ENCODE measurements around the gene CMKLR1. TPM values are rescaled to one million over a fixed set of nuclear protein-coding genes. Genes with fewer than 3 reads are reported as not detected.

The CMKLR1 gene
- total and polyA plus RNA-seq, 9 of the 15 experiments (the other 6 are each of a cell fraction or from before 2014, with no cell fraction given), result 0.11 to 1.4 (median 0.20) TPM

DNA sequence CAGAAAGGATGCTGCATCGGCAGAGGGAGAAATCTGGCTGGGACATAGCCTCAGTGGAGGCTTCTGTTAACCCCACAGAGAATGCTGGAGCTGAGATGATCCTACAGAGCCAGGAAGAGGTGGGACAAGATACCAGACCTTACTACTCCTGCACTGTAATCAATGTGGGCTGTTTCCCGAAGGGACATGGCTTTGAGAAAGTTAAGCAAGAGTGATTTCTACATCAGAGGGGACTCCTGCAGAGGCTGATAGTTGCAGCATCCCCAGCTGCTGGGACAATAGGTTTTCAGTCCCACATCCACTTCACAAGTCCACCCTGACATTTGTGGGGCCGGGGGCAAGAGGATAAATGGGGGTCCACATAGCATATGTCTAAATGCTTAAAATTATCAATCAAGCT, 22.5 kb upstream of the CMKLR1 start:
- no peak overlapping the region for H3K27ac ChIP-seq (ENCODE audit: extremely low read depth, low read depth, low read length)
- ChIA-PET POLR2A (interaction anchor here (0.7 kb wide), 1 partner anchor 1184 kb away, joined by 3 read pairs; no protein-coding TSS in a partner anchor), CTCF (ENCODE audit: low intra/inter-chr PET ratio) (no interaction called here)
- H3K36me3 ChIP-seq (ENCODE audit: control insufficient read depth, insufficient read depth, low read length), result no peaks in the 10 kb centered on the region
- DNase-seq (ENCODE audit: extremely low read depth in 1 of 4, low spot score in 3 of 4) (no peak), ATAC-seq (no peak), FAIRE-seq (no peak)
- peaks cover 0 to 25% of the 10 kb centered on the region in 2 experiments; a peak in 3 of 5 replicates for H3K27me3 ChIP-seq (ENCODE audit: control insufficient read depth in 2 of 2, insufficient read depth in 2 of 2, low read length in 2 of 2)
- H3K9me3 ChIP-seq (replicated peaks; ENCODE audit: control insufficient read depth, insufficient read depth, low read depth, low read length), result no peaks in the 10 kb centered on the region
- intact Hi-C loops (cut with micrococcal nuclease) (loop anchor here (1.0 kb wide), 1 partner anchor 24 kb away; no protein-coding TSS in a partner anchor), in situ Hi-C loops (cut with MboI) (no loop called here)
- H2AFZ ChIP-seq (ENCODE audit: low read depth, low read length), result no peak overlapping the region
- H3K4me1 ChIP-seq (replicated peaks in 1 of 2; ENCODE audit: control insufficient read depth in 2 of 2, insufficient read depth in 2 of 2, low read length in 2 of 2), result no peaks in the 10 kb centered on the region
- H3K9me1 ChIP-seq (ENCODE audit: control insufficient read depth, insufficient read depth, low read length), result no peaks in the 10 kb centered on the region
- no peak overlapping the region for H3K4me2 ChIP-seq (ENCODE audit: insufficient read depth, low read length)
- no peaks in the 10 kb centered on the region; the same call in 1 of the 2 replicates for H4K20me1 ChIP-seq (replicated peaks; ENCODE audit: control insufficient read depth, insufficient read depth, low read length)
- BruUV-seq (replicated peaks), result no TSS peak
- TF ChIP-seq MTA3 (IDR thresholded peaks at IDR 0.05; ENCODE audit: borderline replicate concordance) (no peak), PYGO2 (tag; IDR thresholded peaks at IDR 0.05) (no peak), ZSCAN32 (CRISPR knock-in tag; IDR thresholded peaks at IDR 0.05) (no peak), ZNF699 (CRISPR knock-in tag; IDR thresholded peaks at IDR 0.05; ENCODE audit: insufficient replicate concordance) (no peak), KAT7 (CRISPR knock-in tag; IDR thresholded peaks at IDR 0.05; ENCODE audit: borderline replicate concordance) (no peak), JUN (IDR thresholded peaks at IDR 0.05; ENCODE audit: borderline replicate concordance, low read depth, low read length) (no peak), JUN (CRISPR knock-in tag; IDR thresholded peaks at IDR 0.05; ENCODE audit: borderline replicate concordance) (no peak), HSF4 (CRISPR knock-in tag; IDR thresholded peaks at IDR 0.05; ENCODE audit: borderline replicate concordance) (no peak), HEY1 (CRISPR knock-in tag; IDR thresholded peaks at IDR 0.05; ENCODE audit: borderline replicate concordance) (no peak), NELFE (IDR thresholded peaks at IDR 0.05; ENCODE audit: insufficient read depth, insufficient read length) (no peak), NRF1 (conservative IDR thresholded peaks at IDR 0.05 in 1 of 2, IDR thresholded peaks at IDR 0.05 in 1 of 2) (no peak), FOXA1 (IDR thresholded peaks at IDR 0.05; ENCODE audit: borderline replicate concordance) (no peak), ZNF445 (CRISPR knock-in tag; IDR thresholded peaks at IDR 0.05; ENCODE audit: low read depth) (no peak), ZNF124 (CRISPR knock-in tag; IDR thresholded peaks at IDR 0.05) (no peak), ZNF134 (CRISPR knock-in tag; conservative IDR thresholded peaks at IDR 0.05) (no peak)
- TF ChIP-seq, protein P1, sequence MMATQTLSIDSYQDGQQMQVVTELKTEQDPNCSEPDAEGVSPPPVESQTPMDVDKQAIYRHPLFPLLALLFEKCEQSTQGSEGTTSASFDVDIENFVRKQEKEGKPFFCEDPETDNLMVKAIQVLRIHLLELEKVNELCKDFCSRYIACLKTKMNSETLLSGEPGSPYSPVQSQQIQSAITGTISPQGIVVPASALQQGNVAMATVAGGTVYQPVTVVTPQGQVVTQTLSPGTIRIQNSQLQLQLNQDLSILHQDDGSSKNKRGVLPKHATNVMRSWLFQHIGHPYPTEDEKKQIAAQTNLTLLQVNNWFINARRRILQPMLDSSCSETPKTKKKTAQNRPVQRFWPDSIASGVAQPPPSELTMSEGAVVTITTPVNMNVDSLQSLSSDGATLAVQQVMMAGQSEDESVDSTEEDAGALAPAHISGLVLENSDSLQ (IDR thresholded peaks at IDR 0.05), result no peak
- no peaks in the 10 kb centered on the region for H3K79me2 ChIP-seq (ENCODE audit: control insufficient read depth, insufficient read depth, low read length)
- 0% methylated on average over 3 of the region's 3 CpGs for WGBS (ENCODE audit: insufficient coverage, low coverage, missing lambda C conversion rate)
- no peak overlapping the region for H3K4me3 ChIP-seq
- H3K9ac ChIP-seq (ENCODE audit: insufficient read depth in 1 of 2, low read depth in 2 of 2, low read length in 2 of 2), result no peak overlapping the region

Measured in K562 (cell line).